HG02884 (cell line): Measurements from ENCODE around the gene ZNF333.
"Not testable (repeated sequence)": the region's sequence is repeated elsewhere in the genome, so short reads cannot be mapped to it uniquely, and the experiment has no call there.

Source experiments
- ATAC-seq: cut with Tn5 transposase; IDR thresholded peaks from one replicate; pipeline ENCODE4 v1.9.1; 2021; ENCODE audit warnings: mild to moderate bottlenecking, moderate library complexity; ENCODE audit not compliant: unreplicated experiment

Gene ZNF333

DNA sequence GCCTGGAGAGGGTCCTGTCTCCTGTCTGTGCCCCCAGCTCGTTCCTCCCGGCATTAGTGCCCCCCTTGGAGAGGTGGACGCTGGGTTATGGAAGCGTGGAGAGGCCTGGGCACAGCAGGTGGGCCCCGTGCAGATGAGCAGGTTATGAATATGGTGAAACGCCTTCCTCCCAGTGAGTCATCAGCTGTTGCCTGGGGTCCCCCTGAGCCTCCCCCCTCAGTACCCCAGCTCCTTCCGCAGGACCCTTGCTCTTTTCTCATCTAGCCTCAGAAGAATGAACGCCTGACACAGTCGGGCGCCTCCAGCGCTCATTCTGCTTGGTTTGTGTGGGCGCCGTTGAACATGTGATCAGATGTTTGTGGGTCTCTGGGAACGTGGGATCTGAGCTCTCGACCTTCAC is 76.0 kb downstream of the ZNF333 start:
- ATAC-seq: not testable (repeated sequence)

DNA sequence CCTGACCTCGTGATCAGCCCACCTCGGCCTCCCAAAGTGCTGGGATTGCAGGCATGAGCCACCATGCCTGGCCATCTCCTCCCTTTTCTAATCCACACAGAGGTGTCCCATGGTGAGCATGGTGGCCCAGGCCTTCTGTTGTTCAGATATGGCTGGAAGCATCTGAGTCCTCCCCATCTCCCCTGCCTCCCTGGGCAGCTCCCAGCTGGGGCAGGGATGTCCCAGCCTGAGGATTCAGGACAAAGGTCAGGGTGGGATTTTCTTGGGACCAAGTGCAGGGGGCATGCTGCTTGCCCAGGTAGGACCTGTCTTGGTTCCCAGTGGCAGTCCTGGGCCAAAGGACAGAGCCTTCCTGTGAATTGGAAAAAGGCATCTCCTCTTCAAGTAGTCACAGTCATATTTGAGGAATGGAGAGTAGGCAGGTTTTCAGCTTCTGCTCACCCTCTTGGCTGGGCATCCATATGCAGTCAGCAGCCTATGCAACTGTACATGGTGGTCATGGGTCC is 77.7 kb downstream of the ZNF333 start:
- no peak for ATAC-seq

DNA sequence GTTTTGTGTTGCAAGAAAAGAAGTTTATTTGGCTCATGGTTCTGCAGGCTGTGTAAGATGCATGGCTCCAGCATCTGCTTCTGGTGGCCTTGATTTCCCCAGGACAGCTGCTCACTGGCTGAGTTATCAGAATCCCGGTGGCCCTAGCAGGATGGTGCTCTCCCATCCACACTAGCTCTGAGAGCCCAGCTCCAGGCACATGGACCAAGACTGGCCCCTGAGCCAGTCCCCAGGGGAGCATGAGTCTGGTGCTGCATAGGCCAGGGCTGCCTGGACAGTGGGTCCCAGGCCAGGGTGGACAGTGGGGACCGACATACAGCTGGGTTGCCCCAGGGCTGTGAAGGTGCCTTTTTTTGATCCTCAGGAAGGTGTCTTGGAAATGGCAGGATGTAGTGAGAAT is 78.2 kb downstream of the ZNF333 start:
- ATAC-seq: no peak

DNA sequence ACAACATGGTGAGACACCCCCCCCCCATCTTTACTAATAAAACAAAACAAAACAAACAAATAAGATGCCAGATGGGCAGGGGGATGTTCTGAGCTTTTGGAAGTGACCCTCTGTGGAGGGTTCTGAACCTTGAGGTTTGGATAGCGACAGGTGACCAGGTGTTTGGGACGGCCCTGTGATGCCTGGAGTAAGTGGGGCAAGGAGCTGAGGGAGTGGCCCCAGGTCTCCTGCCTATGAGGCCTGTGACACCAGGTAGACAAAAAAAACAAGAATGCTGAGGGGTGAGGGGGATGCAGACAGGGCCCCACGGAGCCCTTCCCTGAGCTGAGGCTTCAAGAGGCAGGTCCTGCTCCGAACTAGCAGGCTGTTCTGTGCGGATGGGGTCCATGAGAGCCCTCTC is 79.4 kb downstream of the ZNF333 start:
- no peak for ATAC-seq

DNA sequence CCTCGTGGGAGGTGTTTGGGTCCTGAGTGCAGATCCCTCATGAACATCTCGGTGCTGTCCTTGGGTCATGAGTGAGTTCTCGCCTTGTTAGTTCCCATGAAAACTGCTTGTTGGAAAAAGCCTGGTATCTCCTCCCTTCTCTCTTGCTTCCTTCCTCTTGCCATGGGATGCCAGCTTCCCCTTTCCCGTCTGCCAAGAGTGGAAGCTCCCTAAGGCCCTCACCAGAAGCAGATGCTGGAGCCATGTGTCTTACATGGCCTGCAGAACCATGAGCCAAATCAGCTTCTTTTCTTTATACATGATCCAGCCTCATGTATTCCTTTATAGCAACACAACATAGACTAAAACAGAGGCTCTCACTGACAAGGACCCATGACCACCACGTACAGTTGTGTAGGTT is 80.3 kb downstream of the ZNF333 start:
- no peak for ATAC-seq

GRCh38 chr19:14770944-14771839 is 81.3 kb downstream of the ZNF333 start:
- no peak for ATAC-seq

- no peak for ATAC-seq
Observed at GRCh38 chr19:14772467-14772866, 82.6 kb downstream of the ZNF333 start.

- no peak for ATAC-seq
Observed at GRCh38 chr19:14772995-14773394, 83.1 kb downstream of the ZNF333 start.

DNA sequence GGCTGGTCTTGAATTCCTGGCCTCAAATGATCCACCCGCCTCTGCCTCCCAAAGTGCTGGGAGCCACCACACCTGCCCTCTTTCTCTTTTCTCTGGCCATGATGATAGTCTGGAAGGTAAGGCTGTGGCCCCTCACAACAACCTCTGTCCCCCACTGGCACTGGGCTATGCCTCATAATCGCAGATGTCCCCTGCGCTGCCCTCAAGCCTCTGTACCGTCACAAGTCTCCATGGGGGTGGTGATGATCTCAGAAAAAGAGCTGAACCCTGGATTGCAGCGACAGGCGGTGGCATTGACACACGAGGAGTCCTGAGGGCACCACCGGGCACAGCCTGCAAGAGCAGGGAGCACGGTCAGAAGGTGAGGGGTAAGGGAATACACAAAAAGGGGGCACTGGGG is 83.9 kb downstream of the ZNF333 start:
- ATAC-seq: not testable (repeated sequence)

- no peak for ATAC-seq
Observed at GRCh38 chr19:14774373-14774772, 84.5 kb downstream of the ZNF333 start.

DNA sequence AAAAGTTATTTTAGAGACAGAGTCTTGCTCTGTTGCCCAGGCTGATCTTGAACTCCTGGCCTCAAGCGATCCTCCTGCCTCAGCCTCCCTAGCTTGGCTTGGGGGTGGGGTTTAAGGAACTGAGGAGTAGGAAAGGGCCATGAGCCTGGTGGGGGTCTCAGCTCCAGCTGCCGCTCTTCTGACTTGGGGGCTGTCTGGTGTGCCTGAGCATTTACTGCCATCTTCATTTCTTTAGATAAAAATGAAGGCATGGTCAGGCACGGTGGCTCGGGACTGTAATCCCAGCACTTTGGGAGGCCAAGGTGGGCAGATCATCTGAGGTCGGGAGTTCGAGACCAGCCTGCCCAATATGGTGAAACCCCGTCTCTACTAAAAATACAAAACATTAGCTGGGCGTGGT is 85.5 kb downstream of the ZNF333 start:
- not testable (repeated sequence) for ATAC-seq

DNA sequence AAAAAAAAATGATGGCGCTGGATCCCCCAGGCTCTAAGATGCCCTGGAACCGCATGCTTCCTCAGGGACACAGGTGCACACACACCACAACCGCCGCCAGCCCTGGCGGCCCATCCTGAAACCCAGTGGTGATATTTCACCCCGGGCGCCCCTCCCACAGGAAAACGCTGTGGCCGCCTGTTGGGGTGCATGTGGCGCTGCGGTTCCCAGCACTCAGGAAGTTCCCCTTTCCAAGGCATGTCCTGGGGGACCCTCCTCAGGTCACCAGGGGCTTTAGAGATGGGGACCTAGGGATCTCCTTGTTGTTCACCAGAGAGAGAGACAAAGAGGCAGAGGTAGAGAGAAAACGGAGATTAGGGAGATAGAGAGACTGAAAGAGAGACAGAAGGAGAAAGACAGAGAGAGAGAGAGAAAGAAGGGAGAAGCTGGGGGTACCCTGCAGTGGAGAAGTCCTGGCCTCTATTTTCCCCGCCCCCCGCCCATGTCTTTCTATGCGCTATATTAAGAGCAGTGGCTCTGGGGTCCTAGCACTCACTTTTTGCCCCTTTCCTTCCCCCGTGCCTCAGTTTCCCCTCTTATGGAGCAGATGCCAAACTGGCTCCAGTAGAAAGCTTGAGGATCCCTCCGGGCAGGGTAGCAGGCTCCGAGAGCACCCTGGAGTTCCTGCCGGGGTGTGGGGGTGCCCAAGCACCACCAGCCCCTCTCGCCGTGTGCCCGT is 86.2 kb downstream of the ZNF333 start:
- no peak for ATAC-seq

DNA sequence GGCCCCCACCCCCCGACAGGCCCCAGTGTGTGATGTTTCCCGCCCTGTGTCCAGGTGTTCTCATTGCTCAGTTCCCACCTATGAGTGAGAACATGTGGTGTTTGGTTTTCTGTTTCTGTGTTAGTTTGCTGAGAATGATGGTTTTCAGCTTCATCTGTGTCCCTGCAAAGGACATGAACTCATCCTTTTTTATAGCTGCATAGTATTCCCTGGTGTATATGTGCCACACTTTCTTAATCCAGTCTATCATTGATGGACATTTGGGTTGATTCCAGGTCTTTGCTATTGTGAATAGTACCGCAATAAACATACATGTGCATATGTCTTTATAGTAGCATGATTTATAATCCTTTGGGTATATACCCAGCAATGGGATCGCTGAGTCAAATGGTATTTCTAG is 87.8 kb downstream of the ZNF333 start:
- ATAC-seq: not testable (repeated sequence)

DNA sequence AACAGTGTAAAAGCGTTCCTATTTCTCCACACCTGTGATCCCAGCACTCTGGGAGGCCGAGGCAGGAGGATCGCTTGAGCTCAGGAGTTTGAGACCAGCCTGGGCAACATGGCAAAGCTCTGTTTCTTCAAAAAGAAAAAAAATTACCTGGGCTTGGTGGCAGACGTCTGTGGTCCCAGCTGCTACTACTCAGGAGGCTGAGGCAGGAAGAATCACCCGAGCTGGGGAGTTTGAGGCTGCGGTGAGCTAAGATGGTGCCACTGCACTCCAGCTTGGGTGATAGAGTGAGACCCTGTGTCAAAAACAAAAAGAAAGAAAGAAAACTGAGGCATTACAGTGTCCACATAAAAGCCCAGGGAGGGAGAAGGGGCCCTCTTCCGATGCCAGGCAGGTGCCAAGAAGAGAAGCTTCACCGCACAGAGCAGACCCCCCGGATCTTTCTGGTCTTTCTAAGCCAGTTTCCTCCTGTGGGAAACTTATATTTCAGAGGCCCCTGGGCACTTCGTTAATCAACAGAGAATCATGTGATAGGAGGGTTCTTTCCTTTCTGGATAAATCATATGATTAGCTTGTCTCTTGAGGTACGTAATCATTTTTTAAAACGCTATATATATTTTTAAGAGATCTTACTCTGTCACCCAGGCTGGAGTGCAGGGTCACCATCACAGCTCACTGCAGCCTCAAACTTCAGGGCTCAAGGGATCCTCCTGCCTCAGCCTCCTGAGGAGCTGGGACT is 88.4 kb downstream of the ZNF333 start, which contains the start of gene ADGRE2:
TSS of gene ADGRE2 (minus strand) at position 451 of the 736 bp plus-strand sequence. CDS start 1,804 bp downstream, outside the sequence.
- ATAC-seq: not testable (repeated sequence)

DNA sequence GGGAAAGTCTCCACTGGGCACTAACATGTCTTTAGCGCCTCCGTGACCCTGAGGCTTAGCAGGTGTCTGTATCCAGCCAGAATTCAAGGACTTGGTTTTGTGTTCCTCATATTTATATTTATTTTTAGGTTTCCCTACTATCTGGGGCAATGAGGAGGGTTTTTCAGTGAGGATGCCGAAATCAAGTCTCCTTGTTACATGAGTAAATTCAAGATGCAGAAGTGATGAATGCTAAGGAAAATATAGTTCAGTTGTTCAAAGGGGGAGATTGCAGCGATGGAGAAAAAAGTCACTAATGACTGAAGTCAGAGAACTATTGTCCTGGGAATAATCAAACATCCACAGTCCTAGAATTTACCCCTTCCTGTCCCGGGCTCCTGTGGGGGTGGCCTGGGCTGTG is 89.3 kb downstream of the ZNF333 start:
- ATAC-seq: no peak

GRCh38 chr19:14780622-14781225 is 90.9 kb downstream of the ZNF333 start:
- ATAC-seq: not testable (repeated sequence)

GRCh38 chr19:14781713-14782536 is 92.1 kb downstream of the ZNF333 start:
- ATAC-seq: not testable (repeated sequence)

GRCh38 chr19:14782626-14783409 is 93.0 kb downstream of the ZNF333 start:
- ATAC-seq: no peak
